SH-SY5Y (cell line): ENCODE results near the gene BEGAIN.

Experiments used
- GATA2 ChIP-seq: IDR thresholded peaks from 2 replicates; pipeline ENCODE4 v1.6.1; 2011; ENCODE audit warnings: mild to moderate bottlenecking, low read depth, low read length
- GATA3 ChIP-seq: IDR thresholded peaks from 2 replicates; pipeline ENCODE4 v1.6.1; 2011; ENCODE audit warnings: low read depth, mild to moderate bottlenecking, low read length, moderate library complexity

GRCh38 chr14:100622224-100622623 is 35.0 kb upstream of the BEGAIN start:
- TF ChIP-seq GATA2 (no peak), GATA3 (no peak)
